Right kidney (tissue), 1 donor: Measurements from ENCODE around the gene CCDC117.

Experiments
- DNase-seq: peaks from one replicate; pipeline ENCODE4 v3.0.0-alpha.2; 2016

CCDC117 gene

GRCh38 chr22:28829358-28830181, 57.1 kb downstream of the CCDC117 start:
- peak; percentile 61 for DNase-seq

DNA sequence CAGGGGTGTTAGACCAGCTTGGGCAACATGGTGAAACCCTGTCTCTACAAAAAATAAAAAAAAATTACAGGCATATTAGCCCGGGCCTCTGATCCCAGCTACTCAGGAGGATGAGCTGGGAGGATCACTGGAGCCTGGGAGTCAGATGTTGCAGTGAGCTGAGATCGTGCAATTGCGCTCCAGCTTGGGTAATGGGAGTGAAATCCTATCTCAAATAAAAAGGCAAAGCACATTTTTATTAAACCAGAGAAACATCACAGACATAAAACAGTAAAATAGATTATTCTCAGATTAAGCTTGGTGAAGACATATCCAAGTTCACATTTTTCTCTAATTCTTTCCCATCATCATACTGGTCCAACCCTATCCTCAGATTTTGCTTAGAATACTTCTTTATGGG, 57.9 kb downstream of the CCDC117 start:
- no peak for DNase-seq

DNA sequence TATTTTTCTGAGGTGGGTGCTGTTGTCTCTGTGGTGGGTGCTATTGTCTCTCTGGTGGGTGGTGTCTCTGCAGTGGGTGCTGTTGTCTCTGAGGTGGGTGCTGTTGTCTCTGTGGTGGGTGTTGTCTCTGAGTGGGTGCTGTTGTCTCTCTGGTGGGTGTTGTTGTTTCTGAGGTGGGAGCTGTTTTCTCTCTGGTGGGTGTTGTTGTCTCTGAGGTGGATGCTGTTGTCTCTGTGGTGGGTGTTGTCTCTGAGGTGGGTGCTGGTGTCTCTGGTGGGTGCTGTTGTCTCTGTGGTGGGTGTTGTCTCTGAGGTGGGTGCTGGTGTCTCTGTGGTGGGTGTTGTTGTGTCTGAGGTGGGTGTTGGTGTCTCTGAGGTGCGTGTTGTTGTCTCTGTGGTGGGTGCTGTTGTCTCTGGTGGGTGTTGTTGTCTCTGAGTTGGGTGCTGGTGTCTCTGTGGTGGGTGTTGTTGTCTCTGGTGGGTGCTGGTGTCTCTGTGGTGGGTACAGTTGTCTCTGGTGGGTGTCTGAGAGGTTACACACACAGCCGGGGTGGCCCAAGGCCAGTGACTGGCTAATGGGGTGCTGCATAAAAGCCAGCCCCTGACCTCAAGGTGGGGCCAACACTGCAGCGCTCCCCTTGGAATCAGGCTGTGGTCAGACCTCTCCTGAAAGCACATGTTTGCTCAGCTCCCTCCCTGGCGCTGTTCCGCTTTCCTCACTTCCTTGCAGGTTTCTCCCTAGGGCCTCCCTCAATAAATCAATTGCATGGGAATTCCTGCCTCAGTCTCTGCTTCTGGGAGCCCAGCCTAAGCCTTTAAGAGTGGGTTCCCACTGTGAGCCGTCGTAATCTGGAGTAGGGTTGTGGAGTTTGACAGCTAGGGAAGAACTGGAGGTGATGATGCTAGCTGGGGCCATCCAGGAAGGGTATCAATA, 58.9 kb downstream of the CCDC117 start:
- no peak for DNase-seq

DNA sequence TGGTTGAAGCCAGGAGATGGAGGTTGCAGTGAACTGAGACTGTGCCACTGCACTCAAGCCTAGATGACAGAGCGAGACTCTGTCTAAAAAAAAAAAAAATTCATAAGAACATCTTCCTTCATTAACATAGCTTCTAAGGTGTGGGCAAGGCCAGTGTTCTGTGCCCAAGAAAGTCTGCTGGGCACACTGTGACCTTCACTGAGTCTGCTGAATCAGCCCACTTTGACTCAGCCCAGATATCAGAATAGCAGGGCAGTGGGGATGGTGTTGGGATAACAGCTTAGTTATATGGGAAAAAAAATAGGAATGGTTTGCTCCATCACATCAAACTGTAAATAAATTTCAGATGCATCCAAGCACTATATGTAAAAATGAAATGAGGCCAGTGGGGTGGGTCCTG, 60.2 kb downstream of the CCDC117 start:
- DNase-seq: no peak

GRCh38 chr22:28833276-28833923, 60.9 kb downstream of the CCDC117 start:
- no peak for DNase-seq

DNA sequence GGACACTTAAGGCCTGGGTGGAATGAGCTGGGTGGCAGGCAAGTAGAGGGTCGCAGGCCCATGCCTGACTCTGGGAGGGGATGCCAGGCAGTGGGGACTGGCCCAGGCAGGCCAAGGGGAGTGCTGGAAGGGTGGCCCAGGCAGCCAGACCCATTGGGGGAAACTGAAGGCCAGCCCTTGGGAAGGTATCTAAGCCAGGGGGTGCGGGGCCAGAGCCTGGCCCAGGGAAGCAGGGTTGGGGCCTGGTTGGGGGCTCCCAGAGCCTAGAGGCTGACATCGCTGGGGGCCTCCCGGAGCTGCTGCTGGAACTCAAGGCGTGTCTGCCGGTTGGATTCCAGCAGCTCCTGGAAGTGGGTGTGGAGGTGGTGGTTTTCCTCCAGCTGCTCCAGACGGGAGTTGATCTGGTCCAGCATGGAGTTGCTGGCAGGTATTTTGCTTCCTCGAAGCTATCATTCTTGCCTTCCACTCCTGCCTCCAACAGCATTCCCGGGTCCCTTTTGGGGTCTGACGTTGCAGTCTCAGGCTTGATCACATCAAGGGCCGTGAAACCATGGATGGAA, 63.2 kb downstream of the CCDC117 start:
- no peak for DNase-seq

DNA sequence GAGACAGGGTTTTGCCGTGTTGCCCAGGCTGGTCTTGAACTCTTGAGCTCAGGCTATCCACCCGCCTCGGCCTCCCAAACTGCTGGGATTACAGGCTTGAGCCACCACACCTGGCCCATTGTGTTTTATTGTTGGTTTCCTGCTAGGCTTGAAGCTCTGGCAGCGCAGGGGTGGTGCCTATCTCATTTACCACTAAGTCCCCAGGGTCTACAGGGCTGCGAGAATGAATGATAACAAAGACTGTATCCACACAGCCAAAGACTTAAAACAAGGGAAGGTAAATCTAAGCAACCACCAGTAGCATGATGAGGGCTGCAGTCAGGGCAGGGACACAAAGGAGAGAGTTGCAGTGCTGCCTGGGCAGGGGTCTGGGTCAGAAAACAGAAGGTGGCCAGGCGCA, 65.1 kb downstream of the CCDC117 start:
- DNase-seq: no peak
